HG03280 (cell line): Measurements from ENCODE around the gene ZNF407.

Source experiments
- ATAC-seq: cut with Tn5 transposase; IDR thresholded peaks from one replicate; pipeline ENCODE4 v1.9.1; 2021; ENCODE audit warnings: mild to moderate bottlenecking, moderate library complexity; ENCODE audit not compliant: unreplicated experiment

The ZNF407 gene

GRCh38 chr18:74818516-74819175 lies 221.0 kb downstream of the ZNF407 start:
- no peak for ATAC-seq

GRCh38 chr18:74819433-74820059 lies 221.9 kb downstream of the ZNF407 start:
- ATAC-seq = peak; percentile 78

GRCh38 chr18:74820160-74820780 lies 222.6 kb downstream of the ZNF407 start:
- no peak for ATAC-seq

GRCh38 chr18:74825460-74825859 lies 227.8 kb downstream of the ZNF407 start:
- ATAC-seq = no peak

GRCh38 chr18:74826572-74826971 lies 228.9 kb downstream of the ZNF407 start:
- no peak for ATAC-seq

- no peak for ATAC-seq
Observed at GRCh38 chr18:74828200-74828599, 230.5 kb downstream of the ZNF407 start.

GRCh38 chr18:74831571-74832250 lies 234.0 kb downstream of the ZNF407 start:
- ATAC-seq = no peak

GRCh38 chr18:74832381-74832780 lies 234.7 kb downstream of the ZNF407 start:
- ATAC-seq = no peak

- ATAC-seq = no peak
Observed at GRCh38 chr18:74832999-74833398, 235.3 kb downstream of the ZNF407 start.

- no peak for ATAC-seq
Observed at GRCh38 chr18:74834424-74835309, 237.0 kb downstream of the ZNF407 start.

GRCh38 chr18:74836296-74837139 lies 238.8 kb downstream of the ZNF407 start:
- ATAC-seq = no peak

- no peak for ATAC-seq
Observed at GRCh38 chr18:74840492-74841167, 243.0 kb downstream of the ZNF407 start.

GRCh38 chr18:74841248-74841647 lies 243.6 kb downstream of the ZNF407 start:
- ATAC-seq = no peak

GRCh38 chr18:74849301-74849700 lies 251.6 kb downstream of the ZNF407 start:
- ATAC-seq = no peak

- ATAC-seq = no peak
Observed at GRCh38 chr18:74856434-74856833, 258.8 kb downstream of the ZNF407 start.

- no peak for ATAC-seq
Observed at GRCh38 chr18:74856928-74857327, 259.3 kb downstream of the ZNF407 start.

GRCh38 chr18:74857901-74858300 lies 260.2 kb downstream of the ZNF407 start:
- ATAC-seq = no peak

GRCh38 chr18:74861154-74861553 lies 263.5 kb downstream of the ZNF407 start:
- no peak for ATAC-seq

- no peak for ATAC-seq
Observed at GRCh38 chr18:74862094-74862493, 264.4 kb downstream of the ZNF407 start.
